ENCODE results near the gene SRA1. TPM values are rescaled to one million over a fixed set of nuclear protein-coding genes. Genes with fewer than 3 reads are reported as not detected.

SRA1 gene
- total RNA-seq, 1 donor from 2014 or later = 16.9 TPM

DNA sequence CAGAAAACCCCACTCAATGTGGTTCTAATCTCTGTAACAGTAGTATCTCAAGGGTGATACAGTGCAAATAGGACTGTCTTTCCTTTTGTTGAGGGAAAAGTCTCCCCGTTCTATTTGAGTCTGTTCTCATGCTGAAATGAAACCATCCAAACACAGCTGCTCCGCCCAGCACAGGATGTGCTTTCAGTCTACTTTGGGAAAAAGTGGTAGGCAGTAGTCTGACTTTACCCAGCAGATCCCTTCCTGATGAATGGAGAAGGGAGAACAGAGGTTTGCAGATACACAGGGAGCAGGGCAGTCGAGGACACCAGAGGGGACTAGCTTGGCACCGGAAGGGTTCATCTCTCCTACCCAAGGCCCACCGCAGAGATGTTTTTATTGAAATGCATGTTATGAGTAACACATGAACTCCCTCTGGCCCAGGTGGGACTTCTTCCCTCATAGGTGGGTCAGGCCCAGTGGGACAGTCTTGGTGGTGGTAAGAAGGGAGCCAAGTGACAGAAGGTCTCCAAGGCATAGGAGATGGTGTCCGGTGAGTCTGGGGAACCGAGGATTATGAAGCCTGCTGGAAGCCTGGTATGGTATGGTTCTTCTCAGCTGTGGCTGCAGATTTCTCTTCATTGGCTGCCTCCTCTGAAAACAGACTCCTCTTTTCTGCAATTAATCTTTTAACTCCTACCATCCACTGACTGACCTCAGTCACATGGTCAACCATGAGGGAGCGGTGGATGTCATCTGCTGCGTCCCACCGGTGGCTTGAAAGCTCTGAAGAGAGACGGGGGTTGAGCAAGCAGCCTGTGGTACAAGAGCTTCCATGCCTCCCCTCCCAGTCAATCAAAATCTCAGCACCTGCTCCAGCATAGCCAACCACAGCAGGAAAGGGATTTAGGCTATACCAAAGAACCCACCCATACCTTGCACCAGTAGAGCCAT is 6.9 kb downstream of the SRA1 start:
- Mint-ChIP-seq H3K27me3 (ENCODE audit: insufficient read depth, low read depth) (peaks cover 5% of the 10 kb centered on the region), H3K36me3 (peaks cover 24% of the 10 kb centered on the region)
- no peak overlapping the region for H3K27ac ChIP-seq

DNA sequence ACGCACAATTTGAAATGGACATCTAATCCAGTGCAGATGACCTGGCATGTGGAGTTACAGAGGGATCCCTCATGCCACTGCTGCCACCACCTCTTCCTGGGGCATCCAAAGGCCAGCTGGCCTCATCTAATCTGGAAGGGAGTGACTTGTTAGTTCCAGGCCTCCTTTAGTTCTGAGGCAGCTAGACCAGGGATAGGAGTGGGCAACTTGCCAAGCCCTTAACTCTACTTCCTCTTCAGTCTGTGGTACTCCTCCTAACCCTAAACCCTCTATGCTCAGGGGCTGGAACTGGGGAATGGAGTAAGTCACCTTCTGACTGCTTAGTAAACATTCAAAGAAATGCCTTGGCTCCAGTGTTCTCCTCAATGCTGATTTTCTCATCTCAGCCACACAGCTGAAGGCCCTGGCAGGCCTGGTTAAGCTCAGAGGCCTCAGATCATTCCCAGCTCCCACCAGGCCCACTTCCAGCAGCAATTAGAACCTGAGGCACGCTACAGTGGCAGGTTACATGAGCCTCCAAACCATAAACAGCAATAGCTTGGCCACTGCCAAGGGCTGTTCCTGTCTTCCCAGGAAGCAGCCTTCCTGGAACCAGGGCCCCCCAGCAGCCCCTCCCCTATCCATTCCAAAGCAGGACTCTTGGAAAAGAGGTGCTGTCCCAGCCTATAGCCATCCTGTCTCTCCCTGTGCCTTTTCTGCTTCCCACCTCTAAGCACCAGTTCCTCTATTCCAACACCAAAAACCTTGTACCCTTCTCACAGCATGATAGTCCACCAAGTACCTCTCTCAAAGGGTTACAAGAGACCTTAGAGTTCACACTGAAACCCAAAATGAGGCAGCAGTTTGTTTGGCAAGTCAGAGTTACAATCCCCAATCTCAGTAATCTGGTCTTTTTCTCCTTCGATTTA is 7.8 kb downstream of the SRA1 start:
- H3K4me3 Mint-ChIP-seq = peak overlapping the region; percentile 57
- no peaks in the 10 kb centered on the region for H3K9me3 Mint-ChIP-seq
- Histone ChIP-seq H2AFZ (replicated peaks) (no peak overlapping the region), H3K4me2 (no peak overlapping the region), H3K36me3 (no peaks in the 10 kb centered on the region), H3K79me2 (ENCODE audit: low read depth) (peaks cover 19% of the 10 kb centered on the region), H4K20me1 (ENCODE audit: low read depth) (peaks cover 23% of the 10 kb centered on the region), H3K9ac (no peak overlapping the region), H3K9me3 (ENCODE audit: low read depth) (no peaks in the 10 kb centered on the region), H3K4me3 (no peak overlapping the region), H3F3A (ENCODE audit: low read depth) (peaks cover 37% of the 10 kb centered on the region), H3K4me1 (peaks cover 10% of the 10 kb centered on the region), H3K27me3 (no peaks in the 10 kb centered on the region), H3K27ac (no peak overlapping the region)
- H3K4me1 Mint-ChIP-seq = peaks cover 23% of the 10 kb centered on the region
- H3K36me3 Mint-ChIP-seq = peaks cover 27% of the 10 kb centered on the region
- TF ChIP-seq, protein P1, sequence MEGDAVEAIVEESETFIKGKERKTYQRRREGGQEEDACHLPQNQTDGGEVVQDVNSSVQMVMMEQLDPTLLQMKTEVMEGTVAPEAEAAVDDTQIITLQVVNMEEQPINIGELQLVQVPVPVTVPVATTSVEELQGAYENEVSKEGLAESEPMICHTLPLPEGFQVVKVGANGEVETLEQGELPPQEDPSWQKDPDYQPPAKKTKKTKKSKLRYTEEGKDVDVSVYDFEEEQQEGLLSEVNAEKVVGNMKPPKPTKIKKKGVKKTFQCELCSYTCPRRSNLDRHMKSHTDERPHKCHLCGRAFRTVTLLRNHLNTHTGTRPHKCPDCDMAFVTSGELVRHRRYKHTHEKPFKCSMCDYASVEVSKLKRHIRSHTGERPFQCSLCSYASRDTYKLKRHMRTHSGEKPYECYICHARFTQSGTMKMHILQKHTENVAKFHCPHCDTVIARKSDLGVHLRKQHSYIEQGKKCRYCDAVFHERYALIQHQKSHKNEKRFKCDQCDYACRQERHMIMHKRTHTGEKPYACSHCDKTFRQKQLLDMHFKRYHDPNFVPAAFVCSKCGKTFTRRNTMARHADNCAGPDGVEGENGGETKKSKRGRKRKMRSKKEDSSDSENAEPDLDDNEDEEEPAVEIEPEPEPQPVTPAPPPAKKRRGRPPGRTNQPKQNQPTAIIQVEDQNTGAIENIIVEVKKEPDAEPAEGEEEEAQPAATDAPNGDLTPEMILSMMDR (IDR thresholded peaks at IDR 0.05) = no peak
- no peak for TF ChIP-seq EZH2phosphoT487 (IDR thresholded peaks at IDR 0.05)
- no peak for TF ChIP-seq EZH2 (IDR thresholded peaks at IDR 0.05)
- H3K27me3 Mint-ChIP-seq (ENCODE audit: insufficient read depth, low read depth) = peaks cover 5% of the 10 kb centered on the region
- H3K27ac Mint-ChIP-seq = peak overlapping the region; percentile 69
- DNase-seq (ENCODE audit: low spot score) = no peak

More for the DNA sequence above, 6.9 kb downstream of the SRA1 start:
- H3K4me1 Mint-ChIP-seq = peaks cover 23% of the 10 kb centered on the region
- DNase-seq (ENCODE audit: low spot score) = no peak
- peaks cover 28% of the 10 kb centered on the region for H3K79me2 ChIP-seq (ENCODE audit: low read depth)
- no peak overlapping the region for H3K4me3 Mint-ChIP-seq
- peaks cover 37% of the 10 kb centered on the region for H3F3A ChIP-seq (ENCODE audit: low read depth)
- H3K4me1 ChIP-seq = peaks cover 10% of the 10 kb centered on the region
- H3K9me3 Mint-ChIP-seq = no peaks in the 10 kb centered on the region
- no peak overlapping the region for H3K4me2 ChIP-seq
- no peak overlapping the region for H2AFZ ChIP-seq (replicated peaks)
- no peaks in the 10 kb centered on the region for H3K36me3 ChIP-seq
- peak overlapping the region; percentile 73 for H3K27ac Mint-ChIP-seq
- H3K9me3 ChIP-seq (ENCODE audit: low read depth) = no peaks in the 10 kb centered on the region
- H3K9ac ChIP-seq = no peak overlapping the region
- H4K20me1 ChIP-seq (ENCODE audit: low read depth) = peaks cover 23% of the 10 kb centered on the region
- no peaks in the 10 kb centered on the region for H3K27me3 ChIP-seq
- H3K4me3 ChIP-seq = no peak overlapping the region
- TF ChIP-seq EZH2phosphoT487 (IDR thresholded peaks at IDR 0.05) (no peak), EZH2 (IDR thresholded peaks at IDR 0.05) (no peak)
- TF ChIP-seq, protein P1 (IDR thresholded peaks at IDR 0.05) = no peak

GRCh38 chr5:140548791-140549190 is 8.5 kb downstream of the SRA1 start:
- TF ChIP-seq EZH2phosphoT487 (IDR thresholded peaks at IDR 0.05) = no peak
- TF ChIP-seq, protein P1 (IDR thresholded peaks at IDR 0.05) = no peak
- no peak for TF ChIP-seq EZH2 (IDR thresholded peaks at IDR 0.05)
- H3K79me2 ChIP-seq (ENCODE audit: low read depth) = peaks cover 13% of the 10 kb centered on the region
- H3K36me3 ChIP-seq = no peaks in the 10 kb centered on the region
- no peak overlapping the region for H2AFZ ChIP-seq (replicated peaks)
- peak overlapping the region; percentile 81 for H3K4me2 ChIP-seq
- peaks cover 23% of the 10 kb centered on the region for H4K20me1 ChIP-seq (ENCODE audit: low read depth)
- H3F3A ChIP-seq (ENCODE audit: low read depth) = peaks cover 37% of the 10 kb centered on the region
- H3K36me3 Mint-ChIP-seq = peaks cover 32% of the 10 kb centered on the region
- H3K4me3 ChIP-seq = no peak overlapping the region
- no peak for DNase-seq (ENCODE audit: low spot score)
- H3K4me3 Mint-ChIP-seq = no peak overlapping the region
- H3K27ac ChIP-seq = no peak overlapping the region
- no peak overlapping the region for H3K9ac ChIP-seq
- H3K27me3 ChIP-seq = no peaks in the 10 kb centered on the region
- peaks cover 10% of the 10 kb centered on the region for H3K4me1 ChIP-seq
- H3K4me1 Mint-ChIP-seq = peaks cover 23% of the 10 kb centered on the region
- peak overlapping the region; percentile 69 for H3K27ac Mint-ChIP-seq
- peaks cover 5% of the 10 kb centered on the region for H3K27me3 Mint-ChIP-seq (ENCODE audit: insufficient read depth, low read depth)
- no peaks in the 10 kb centered on the region for H3K9me3 Mint-ChIP-seq
- H3K9me3 ChIP-seq (ENCODE audit: low read depth) = no peaks in the 10 kb centered on the region

All from neural progenitor cell (in vitro differentiated cells).